Activated B cell treated with CpG ODN at 0.5 μM for 24 hours (primary cell): Measurements from ENCODE around the gene F5. TPM values are rescaled to one million over a fixed set of nuclear protein-coding genes. Genes with fewer than 3 reads are reported as not detected.

ENCODE experiments used
- ATAC-seq: fragments of 200-7000 bp; cut with Tn5 transposase; one replicate; pipeline ENCODE4 v1.10.0; 2021; ENCODE audit warnings: low read depth, mild to moderate bottlenecking, moderate library complexity
- CTCF ChIA-PET: fragments of 350-600 bp; sonication (Branson Sonifier 250); formaldehyde crosslinking; loops from one replicate; lab custom pipeline; 2021; ENCODE audit warnings: antibody characterized with exemption; lab: Charles Lee
- POLR2A ChIA-PET: fragments of 350-600 bp; sonication (Branson Sonifier 250); formaldehyde crosslinking; loops from one replicate; lab custom pipeline; 2021; ENCODE audit warnings: antibody characterized with exemption; lab: Charles Lee
- DNase-seq: peaks from one replicate; pipeline ENCODE4 v3.0.0; 2022
- H3K27ac Mint-ChIP-seq: one replicate; pipeline ENCODE4 v1.8.0; 2020; ENCODE audit warnings: mixed read lengths
- H3K27me3 Mint-ChIP-seq: one replicate; pipeline ENCODE4 v1.8.0; 2021; ENCODE audit warnings: mixed read lengths
- H3K36me3 Mint-ChIP-seq: one replicate; pipeline ENCODE4 v1.8.0; 2021; ENCODE audit warnings: low read depth, mixed read lengths
- H3K4me1 Mint-ChIP-seq: one replicate; pipeline ENCODE4 v1.8.0; 2021; ENCODE audit warnings: mixed read lengths
- H3K4me3 Mint-ChIP-seq: one replicate; pipeline ENCODE4 v1.8.0; 2020; ENCODE audit warnings: mild to moderate bottlenecking, mixed read lengths
- H3K9me3 Mint-ChIP-seq: one replicate; pipeline ENCODE4 v1.8.0; 2020; ENCODE audit warnings: mixed read lengths
- intact Hi-C: fragments of 100-400 bp; cut with micrococcal nuclease; formaldehyde crosslinking; loops from one replicate; pipeline ENCODE4 v1.15.1; 2024
- total RNA-seq: library from RNA; stranded (reverse); gene quantifications from 2 replicates; pipeline ENCODE4 v1.2.3, GENCODE V29; 2022
- TF ChIP-seq, protein P1 (sequence below): fragments of 200-600 bp; IDR thresholded peaks from one replicate; pipeline ENCODE4 v1.8.0; 2022; ENCODE audit warnings: antibody characterized with exemption, mild to moderate bottlenecking

The F5 gene
- total RNA-seq, 1 donor from 2014 or later: 0.67 TPM

DNA sequence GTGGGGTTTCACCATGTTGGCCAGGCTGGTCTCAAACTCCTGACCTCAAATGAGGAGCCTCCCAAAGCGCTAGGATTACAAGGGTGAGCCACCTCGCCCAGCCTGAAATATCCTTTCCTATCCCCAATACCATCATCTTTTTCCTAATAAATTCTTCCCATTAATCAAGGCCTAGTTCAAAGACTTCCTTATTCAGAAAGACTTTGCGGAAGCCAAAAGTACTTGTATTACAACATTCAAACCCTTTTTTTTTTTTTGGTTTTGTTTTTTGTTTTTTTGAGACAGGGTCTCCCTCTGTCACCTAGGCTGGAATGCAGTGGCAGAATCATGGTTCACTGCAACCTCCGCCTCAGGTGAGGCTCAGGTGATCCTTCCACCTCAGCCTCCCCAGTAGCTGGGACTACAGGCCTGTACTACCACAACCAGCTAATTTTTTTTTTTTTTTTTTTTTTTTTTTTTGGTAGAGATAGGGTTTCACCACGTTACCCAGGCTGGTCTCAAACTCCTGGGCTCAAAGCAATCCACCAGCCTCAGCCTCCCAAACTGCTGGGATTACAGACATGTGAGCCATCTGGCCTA lies 108.1 kb downstream of the F5 start:
- TF ChIP-seq, protein P1, sequence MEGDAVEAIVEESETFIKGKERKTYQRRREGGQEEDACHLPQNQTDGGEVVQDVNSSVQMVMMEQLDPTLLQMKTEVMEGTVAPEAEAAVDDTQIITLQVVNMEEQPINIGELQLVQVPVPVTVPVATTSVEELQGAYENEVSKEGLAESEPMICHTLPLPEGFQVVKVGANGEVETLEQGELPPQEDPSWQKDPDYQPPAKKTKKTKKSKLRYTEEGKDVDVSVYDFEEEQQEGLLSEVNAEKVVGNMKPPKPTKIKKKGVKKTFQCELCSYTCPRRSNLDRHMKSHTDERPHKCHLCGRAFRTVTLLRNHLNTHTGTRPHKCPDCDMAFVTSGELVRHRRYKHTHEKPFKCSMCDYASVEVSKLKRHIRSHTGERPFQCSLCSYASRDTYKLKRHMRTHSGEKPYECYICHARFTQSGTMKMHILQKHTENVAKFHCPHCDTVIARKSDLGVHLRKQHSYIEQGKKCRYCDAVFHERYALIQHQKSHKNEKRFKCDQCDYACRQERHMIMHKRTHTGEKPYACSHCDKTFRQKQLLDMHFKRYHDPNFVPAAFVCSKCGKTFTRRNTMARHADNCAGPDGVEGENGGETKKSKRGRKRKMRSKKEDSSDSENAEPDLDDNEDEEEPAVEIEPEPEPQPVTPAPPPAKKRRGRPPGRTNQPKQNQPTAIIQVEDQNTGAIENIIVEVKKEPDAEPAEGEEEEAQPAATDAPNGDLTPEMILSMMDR: no peak
- no peak overlapping the region for H3K27ac Mint-ChIP-seq
- DNase-seq: no peak
- no peak for ATAC-seq
- no peaks in the 10 kb centered on the region for H3K4me1 Mint-ChIP-seq
- ChIA-PET CTCF (no interaction called here), POLR2A (no interaction called here)
- H3K9me3 Mint-ChIP-seq: no peaks in the 10 kb centered on the region
- intact Hi-C loops: no loop called here
- peaks cover 9% of the 10 kb centered on the region for H3K36me3 Mint-ChIP-seq
- no peak overlapping the region for H3K4me3 Mint-ChIP-seq
- H3K27me3 Mint-ChIP-seq: no peaks in the 10 kb centered on the region

DNA sequence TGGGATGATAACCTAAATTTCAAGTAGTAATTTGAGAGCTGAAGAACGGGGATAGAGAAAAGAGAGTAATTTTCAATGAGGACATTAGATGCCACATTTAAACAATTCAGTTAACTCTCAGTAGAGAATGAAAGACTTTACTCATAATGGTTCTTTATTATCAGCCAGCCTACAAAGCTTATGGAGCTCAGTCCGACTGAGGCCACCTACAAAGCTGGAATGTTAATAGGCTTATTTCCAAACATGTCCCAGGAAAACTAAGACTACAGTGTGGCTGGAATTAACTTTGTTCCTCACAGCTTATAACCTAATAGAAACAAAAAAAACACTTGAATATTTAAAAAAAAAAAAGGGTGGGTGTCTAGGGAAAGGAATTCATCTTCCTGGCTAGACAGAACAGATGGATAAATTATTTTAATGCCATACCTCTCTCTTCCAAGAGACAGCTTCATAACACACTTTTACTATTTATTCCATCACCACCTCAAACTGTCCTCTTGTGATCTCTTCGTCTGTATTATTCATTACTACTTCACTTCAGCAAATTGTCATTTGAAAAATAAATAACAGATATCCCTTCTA lies 110.4 kb downstream of the F5 start:
- no peaks in the 10 kb centered on the region for H3K27me3 Mint-ChIP-seq

DNA sequence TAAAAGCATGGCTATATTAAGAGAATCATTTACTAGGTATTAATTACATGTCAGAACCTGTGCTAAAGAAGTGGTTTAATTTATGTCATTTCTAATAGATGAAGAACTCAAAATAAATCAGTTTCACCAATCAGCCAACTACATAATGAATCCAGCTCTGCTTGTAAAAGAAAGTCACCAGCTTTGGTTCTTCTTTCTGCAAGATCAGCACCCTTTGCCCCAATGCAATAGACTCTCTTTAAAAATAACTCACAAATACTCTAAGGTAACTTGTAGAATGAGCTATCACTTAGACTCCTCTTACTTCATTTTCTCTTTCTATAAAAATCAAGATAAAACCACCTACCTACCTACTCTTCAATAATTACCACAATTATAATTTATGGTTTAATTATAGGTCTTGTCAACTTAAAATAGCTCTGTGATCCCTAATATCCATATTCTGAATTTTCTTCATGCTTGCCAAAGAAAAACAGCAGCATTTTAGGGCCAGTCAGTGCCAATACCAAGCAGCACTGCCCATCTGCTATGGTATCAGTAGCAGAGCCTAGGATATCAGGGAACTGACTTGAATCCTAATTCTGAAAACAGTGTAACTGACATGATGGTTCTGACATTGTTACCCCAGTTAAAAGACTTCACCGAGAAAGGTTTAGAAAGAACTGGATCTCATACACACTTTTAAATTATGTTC lies 111.8 kb downstream of the F5 start:
- ATAC-seq (no peak), DNase-seq (no peak)
- intact Hi-C loops: no loop called here
- H3K4me1 Mint-ChIP-seq: no peaks in the 10 kb centered on the region
- TF ChIP-seq, protein P1: no peak
- ChIA-PET CTCF (interaction anchor here (1.5 kb wide), 1 partner anchor 71 kb away, joined by 4 read pairs; no protein-coding TSS in a partner anchor), POLR2A (no interaction called here)
- no peak overlapping the region for H3K27ac Mint-ChIP-seq
- no peaks in the 10 kb centered on the region for H3K27me3 Mint-ChIP-seq
- no peak overlapping the region for H3K4me3 Mint-ChIP-seq
- H3K36me3 Mint-ChIP-seq: peaks cover 9% of the 10 kb centered on the region
- no peaks in the 10 kb centered on the region for H3K9me3 Mint-ChIP-seq

More for the DNA sequence above, 110.4 kb downstream of the F5 start:
- CTCF ChIA-PET: no interaction called here
- Mint-ChIP-seq H3K9me3 (no peaks in the 10 kb centered on the region), H3K27ac (no peak overlapping the region), H3K36me3 (peaks cover 9% of the 10 kb centered on the region), H3K4me3 (no peak overlapping the region), H3K4me1 (no peaks in the 10 kb centered on the region)
- intact Hi-C loops: no loop called here
- TF ChIP-seq, protein P1: no peak
- no peak for DNase-seq
- ATAC-seq: no peak
- POLR2A ChIA-PET: no interaction called here

DNA sequence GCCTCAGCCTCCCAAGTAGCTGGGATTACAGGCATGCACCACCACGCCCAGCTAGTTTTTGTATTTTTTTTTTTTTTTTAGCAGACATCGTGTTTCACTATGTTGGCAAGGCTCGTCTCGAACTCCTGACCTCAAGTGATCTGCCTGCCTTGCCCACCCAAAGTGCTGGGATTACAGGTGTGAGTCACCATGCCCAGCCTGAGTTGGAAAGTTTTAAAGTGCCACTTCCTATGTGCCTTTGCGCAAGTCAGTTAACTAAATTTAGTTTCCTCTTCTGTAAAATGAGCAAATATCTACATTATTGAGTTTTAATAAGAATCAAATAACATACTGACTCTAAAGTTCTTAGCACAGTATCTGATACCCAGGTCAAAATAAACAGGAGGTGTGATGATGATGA lies 112.9 kb downstream of the F5 start:
- ChIA-PET CTCF (interaction anchor here (1.1 to 1.5 kb wide), 2 partner anchors 12 to 72 kb away, joined by 3 to 4 read pairs; partner anchors contain the start of gene SLC19A2), POLR2A (no interaction called here)
- Mint-ChIP-seq H3K36me3 (peaks cover 9% of the 10 kb centered on the region), H3K27me3 (no peaks in the 10 kb centered on the region), H3K9me3 (no peaks in the 10 kb centered on the region), H3K27ac (no peak overlapping the region), H3K4me1 (no peaks in the 10 kb centered on the region), H3K4me3 (no peak overlapping the region)
- TF ChIP-seq, protein P1: no peak
- no peak for DNase-seq
- intact Hi-C loops: no loop called here
- no peak for ATAC-seq

DNA sequence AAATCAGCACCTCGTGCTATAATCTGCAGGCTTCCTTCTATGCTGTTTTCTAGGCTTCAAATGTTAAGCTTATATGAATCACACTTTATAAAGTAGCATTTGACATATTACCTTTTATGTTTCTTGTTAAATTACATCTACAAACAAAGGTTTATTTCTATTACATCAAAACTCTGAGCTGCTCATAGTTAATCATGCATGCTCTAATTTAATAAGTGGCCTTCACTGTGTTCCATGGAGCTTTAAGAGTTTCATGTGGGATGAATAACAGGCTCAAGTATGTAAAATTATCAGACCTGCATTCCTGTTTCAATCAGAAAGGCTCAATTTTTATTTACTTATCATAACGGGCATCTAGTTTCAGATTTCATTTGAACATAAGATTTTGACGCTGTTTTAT lies 113.5 kb downstream of the F5 start:
- CTCF ChIA-PET: interaction anchor here (1.1 kb wide), 1 partner anchor 13 kb away, joined by 3 read pairs; the partner anchor contains the start of gene SLC19A2
- H3K27ac Mint-ChIP-seq: no peak overlapping the region
- POLR2A ChIA-PET: no interaction called here

More for the DNA sequence above, 113.5 kb downstream of the F5 start:
- no peaks in the 10 kb centered on the region for H3K9me3 Mint-ChIP-seq
- intact Hi-C loops: no loop called here
- H3K36me3 Mint-ChIP-seq: peaks cover 11% of the 10 kb centered on the region
- no peak for ATAC-seq
- no peaks in the 10 kb centered on the region for H3K27me3 Mint-ChIP-seq
- DNase-seq: no peak
- no peak overlapping the region for H3K4me3 Mint-ChIP-seq
- TF ChIP-seq, protein P1: no peak
- H3K4me1 Mint-ChIP-seq: no peaks in the 10 kb centered on the region
